ENCODE data around the gene C4orf50.
A peak's percentile ranks its signal among the peaks of the same experiment; 100 is the strongest.

C4orf50 gene

DNA sequence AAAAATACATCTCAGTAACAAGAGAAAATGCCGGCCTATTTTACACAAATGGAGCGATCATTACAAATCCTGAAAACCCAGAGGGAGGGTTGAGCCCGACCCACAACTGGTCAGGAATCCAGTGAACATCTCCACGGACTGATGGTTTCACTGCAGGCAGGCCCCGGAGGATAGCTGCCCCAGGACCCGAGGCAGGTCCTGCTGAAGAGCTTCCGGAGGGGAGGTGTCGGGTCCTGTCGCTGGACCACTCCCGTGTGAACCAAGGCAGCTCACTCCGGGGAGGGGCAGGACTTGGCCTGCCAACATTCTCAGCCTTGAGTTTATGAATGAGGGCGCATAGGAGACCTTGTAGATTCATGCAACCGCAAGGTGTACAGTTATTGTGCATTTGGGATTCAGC, 120.6 kb downstream of the C4orf50 start:
- no peak for DNase-seq
- TF ChIP-seq POLR2A (IDR thresholded peaks at IDR 0.05; ENCODE audit: low read length): no peak
- TF ChIP-seq GATA1 (IDR thresholded peaks at IDR 0.05; ENCODE audit: low read depth, low read length): no peak

- DNase-seq: no peak
- TF ChIP-seq GATA1 (IDR thresholded peaks at IDR 0.05; ENCODE audit: low read depth, low read length) (no peak), POLR2A (IDR thresholded peaks at IDR 0.05; ENCODE audit: low read length) (no peak)
These were observed 122.9 kb downstream of the C4orf50 start for GRCh38 chr4:5895287-5895686.

- TF ChIP-seq GATA1 (IDR thresholded peaks at IDR 0.05; ENCODE audit: low read depth, low read length) (no peak), POLR2A (IDR thresholded peaks at IDR 0.05; ENCODE audit: low read length) (no peak)
- no peak for DNase-seq
These were observed 124.0 kb downstream of the C4orf50 start for GRCh38 chr4:5894266-5894665.

- DNase-seq: no peak
- TF ChIP-seq POLR2A (IDR thresholded peaks at IDR 0.05; ENCODE audit: low read length) (no peak), GATA1 (IDR thresholded peaks at IDR 0.05; ENCODE audit: low read depth, low read length) (no peak)
These were observed 124.6 kb downstream of the C4orf50 start for GRCh38 chr4:5893591-5893990.

DNA sequence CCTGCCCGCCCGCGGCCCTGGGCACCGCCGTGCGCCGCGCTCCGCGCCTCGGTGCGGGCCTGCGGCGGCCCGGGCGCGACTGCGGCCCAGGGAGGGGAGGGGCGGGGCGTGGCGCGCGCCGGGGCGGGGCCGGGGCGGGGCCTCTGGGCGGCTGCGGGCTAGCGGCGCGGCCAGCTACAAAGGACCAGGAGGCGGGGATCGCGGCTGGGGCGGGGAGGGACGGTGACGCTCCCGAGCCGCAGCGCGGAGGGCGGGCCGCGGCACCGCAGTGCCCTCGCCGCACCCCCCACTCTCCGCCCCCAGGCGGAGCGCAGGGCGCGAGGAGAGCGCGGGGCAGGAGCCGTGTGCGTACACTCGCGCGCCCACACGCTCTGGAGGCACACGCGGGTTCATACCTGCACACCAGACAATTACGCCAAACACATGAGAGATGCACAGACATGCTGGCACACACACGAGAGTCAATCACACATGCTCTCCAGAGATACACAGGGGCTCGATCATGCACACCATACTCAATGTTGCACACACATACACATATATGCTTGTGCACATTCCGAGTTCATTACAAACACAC, 125.1 kb downstream of the C4orf50 start, which contains the start of gene CRMP1:
TSS of gene CRMP1 (minus strand) at position 83 of the 577 bp plus-strand sequence. CDS start 117 bp downstream, outside the sequence.
- TF ChIP-seq POLR2A (IDR thresholded peaks at IDR 0.05; ENCODE audit: low read length) (no peak), GATA1 (IDR thresholded peaks at IDR 0.05; ENCODE audit: low read depth, low read length) (no peak)
- peak in 1 of 2 experiments; percentile 5 for DNase-seq

GRCh38 chr4:5892323-5893003, 125.8 kb downstream of the C4orf50 start:
- no peak for DNase-seq
- no peak for TF ChIP-seq GATA1 (IDR thresholded peaks at IDR 0.05; ENCODE audit: low read depth, low read length)
- no peak for TF ChIP-seq POLR2A (IDR thresholded peaks at IDR 0.05; ENCODE audit: low read length)

DNA sequence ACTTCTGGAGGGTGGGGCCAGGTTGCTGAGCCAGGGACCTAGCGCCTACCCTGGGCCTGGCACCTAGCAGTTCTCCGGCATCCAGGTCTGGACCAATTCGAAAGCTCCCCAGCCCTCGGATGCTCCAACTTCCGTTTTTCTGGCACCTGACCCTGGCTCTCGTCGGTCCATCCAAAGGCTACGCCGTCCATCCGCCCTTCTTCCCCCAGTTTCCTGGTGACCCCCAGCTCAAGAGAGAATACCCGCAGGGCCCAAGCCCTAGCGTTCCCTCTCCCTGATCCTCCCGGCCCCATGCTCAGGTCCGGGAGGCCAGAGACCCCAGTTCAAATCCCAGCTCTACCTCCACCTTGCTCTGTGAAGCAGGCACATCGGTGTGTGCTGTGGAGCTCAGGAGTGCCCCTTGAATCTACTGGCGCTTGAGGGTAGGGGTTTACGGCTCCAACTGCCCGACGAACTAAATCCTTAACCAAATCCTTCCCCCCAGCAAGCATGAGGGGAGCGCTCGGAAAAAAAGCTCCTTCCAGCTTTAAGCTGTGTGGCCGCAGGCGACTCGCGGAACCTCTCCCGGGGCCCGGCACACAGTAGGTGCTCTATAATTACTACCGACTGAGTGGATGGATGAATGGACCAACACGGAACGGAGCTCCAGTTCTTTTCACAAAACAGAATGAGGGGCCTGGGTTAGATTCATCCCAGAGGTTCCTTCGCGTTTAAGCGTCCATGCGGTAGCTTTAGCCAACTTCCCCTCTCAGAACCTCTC, 126.5 kb downstream of the C4orf50 start:
- TF ChIP-seq GATA1 (IDR thresholded peaks at IDR 0.05; ENCODE audit: low read depth, low read length) (no peak), POLR2A (IDR thresholded peaks at IDR 0.05; ENCODE audit: low read length) (no peak)
- no peak for DNase-seq

DNA sequence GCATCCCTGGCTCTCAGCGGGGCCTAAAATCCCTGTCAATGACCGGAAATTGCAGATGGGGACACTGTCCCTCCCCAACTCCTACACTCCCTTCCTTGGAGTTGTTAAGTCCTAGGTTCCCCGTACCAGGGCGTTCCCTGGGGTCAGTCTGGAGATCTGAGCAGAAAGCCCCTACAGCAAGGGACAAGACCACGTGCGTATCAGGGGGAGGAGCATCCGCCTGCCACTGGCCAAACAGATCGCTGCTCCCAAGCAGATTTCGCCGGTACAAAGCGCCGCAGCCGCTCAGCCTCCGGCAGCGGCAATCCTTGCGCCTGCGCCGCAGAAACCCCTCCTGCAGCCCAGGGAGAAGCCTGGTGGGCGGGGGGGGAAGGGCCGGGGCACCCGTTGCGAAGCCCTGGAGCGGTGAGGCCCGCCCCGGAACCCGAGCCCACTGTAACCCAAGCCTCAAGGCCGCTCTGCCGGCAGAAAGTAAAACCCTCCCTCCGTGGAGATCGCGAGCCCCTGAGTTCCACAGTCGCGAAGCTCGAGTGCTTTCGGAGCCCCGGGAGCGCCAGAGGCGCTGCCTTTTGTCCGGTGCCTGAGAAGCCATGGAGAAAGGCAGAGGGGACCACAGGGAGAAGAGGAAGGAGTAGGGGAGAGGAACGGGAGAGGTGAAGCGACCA, 128.0 kb downstream of the C4orf50 start:
- TF ChIP-seq GATA1 (IDR thresholded peaks at IDR 0.05; ENCODE audit: low read depth, low read length) (no peak), POLR2A (IDR thresholded peaks at IDR 0.05; ENCODE audit: low read length) (no peak)
- no peak for DNase-seq

DNA sequence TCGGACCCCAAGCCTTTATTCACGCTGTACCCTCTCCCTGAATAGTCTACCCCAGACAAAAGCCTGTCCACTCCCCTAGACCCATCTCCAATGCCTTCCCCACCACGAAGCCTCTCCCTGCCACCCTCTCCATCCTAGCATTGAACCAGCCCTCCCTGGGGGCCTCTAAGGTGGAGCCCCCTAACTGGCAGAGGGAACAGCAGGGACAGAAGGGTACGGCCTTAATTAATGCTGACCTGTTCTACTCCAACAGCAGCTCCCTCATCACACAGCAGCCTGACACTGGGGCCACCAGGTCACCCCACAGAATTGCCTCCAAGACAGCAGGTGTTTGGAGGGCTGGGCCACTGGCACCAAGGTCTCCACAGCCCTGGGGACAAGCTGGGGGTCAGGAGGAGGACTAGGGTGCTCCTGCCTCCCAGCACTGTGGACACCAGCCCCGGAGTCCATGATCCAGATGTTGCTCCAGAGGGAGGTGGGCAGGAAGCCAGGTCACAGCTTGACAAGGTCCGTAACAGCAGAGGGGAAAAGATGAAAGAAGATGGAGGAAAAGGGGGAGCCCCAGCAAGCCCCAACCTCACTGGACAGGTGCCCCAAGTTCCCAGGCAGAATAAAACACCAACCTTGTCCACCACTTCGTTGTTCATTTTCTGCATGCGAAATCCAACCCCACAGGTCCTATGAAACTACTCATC, 129.1 kb downstream of the C4orf50 start:
- DNase-seq: no peak
- no peak for TF ChIP-seq GATA1 (IDR thresholded peaks at IDR 0.05; ENCODE audit: low read depth, low read length)
- TF ChIP-seq POLR2A (IDR thresholded peaks at IDR 0.05; ENCODE audit: low read length): no peak

DNA sequence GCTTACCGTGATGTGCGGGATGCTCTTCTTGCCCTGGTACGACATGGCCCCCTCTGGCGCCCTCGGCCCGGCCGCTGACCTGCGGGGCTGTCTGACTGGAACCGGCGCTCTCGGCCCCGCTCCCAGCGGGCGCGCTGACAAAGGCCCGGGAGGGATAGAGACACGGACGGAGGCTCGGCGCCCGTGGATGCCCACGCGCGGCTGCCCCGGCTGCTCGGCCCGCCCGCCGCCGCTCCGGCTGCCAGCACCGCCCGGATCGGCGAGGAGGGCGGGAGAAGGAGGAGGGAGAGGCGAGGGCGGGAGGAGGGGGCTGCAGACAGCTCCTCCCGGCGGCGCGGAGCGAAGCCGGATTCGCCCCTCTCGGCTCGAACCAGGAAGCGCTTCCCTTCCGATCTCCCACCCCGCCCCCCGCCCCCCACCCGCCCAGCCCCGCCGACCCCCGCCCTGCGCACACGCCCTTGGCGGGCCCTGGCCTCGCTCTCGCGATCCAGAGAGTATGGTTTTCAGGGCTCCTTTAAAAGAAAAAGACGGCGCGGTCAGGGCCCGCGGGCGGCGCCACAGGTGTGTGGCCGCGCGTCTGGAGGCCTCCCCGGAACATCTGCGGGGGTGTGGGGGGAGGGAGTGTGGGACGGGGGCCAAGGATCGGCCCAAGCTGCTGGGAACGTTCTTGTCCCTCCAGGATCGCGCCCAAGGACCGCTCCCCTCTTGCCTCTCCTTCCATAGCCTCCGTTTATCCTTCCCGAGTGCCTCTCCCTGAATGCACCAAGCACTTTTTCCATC, 129.8 kb downstream of the C4orf50 start:
- no peak for TF ChIP-seq GATA1 (IDR thresholded peaks at IDR 0.05; ENCODE audit: low read depth, low read length)
- TF ChIP-seq POLR2A (IDR thresholded peaks at IDR 0.05; ENCODE audit: low read length): no peak
- DNase-seq: no peak

GRCh38 chr4:5887361-5888221, 130.6 kb downstream of the C4orf50 start:
- no peak for TF ChIP-seq POLR2A (IDR thresholded peaks at IDR 0.05; ENCODE audit: low read length)
- TF ChIP-seq GATA1 (IDR thresholded peaks at IDR 0.05; ENCODE audit: low read depth, low read length): no peak
- no peak for DNase-seq

DNA sequence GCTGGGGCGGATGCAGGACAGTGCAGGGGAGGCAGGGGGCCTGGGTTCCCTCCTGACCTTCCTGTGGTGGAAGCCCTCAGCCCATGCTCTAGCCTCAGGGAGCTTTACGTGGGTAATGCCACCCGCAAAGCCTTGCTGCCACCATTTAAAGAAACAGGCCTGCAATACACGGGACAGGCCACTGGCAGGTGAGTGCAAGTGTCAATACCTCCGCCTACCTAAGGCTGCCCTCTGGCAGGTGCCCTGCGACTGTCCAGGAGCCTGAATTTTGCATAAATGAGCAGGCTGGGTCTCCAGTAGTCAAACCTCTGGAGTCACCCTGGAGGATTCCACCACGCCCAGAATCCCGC, 131.2 kb downstream of the C4orf50 start:
- TF ChIP-seq POLR2A (IDR thresholded peaks at IDR 0.05; ENCODE audit: low read length) (no peak), GATA1 (IDR thresholded peaks at IDR 0.05; ENCODE audit: low read depth, low read length) (no peak)
- no peak for DNase-seq

Data from erythroblast (primary cell).